K562 (cell line): Measurements from ENCODE around the gene SRPK2. TPM values are rescaled to one million over a fixed set of nuclear protein-coding genes. Genes with fewer than 3 reads are reported as not detected.

ENCODE experiments used
- EHMT2 ChIP-seq: fragments of 450-650 bp; IDR thresholded peaks from 2 replicates; pipeline ENCODE4 v1.6.1; 2018; ENCODE audit warnings: antibody characterized with exemption
- GTF2E2 ChIP-seq: fragments of 200-800 bp; sonication (Bioruptor generic); IDR thresholded peaks from 2 replicates; pipeline ENCODE4 v1.6.1; 2016; ENCODE audit warnings: missing genetic modification characterization, missing compliant biosample characterization
- KLF10 ChIP-seq: fragments of 250-450 bp; sonication (Bioruptor Pico); IDR thresholded peaks from 2 replicates; pipeline ENCODE4 v1.6.1; 2021; ENCODE audit warnings: matching md5 sums
- NFXL1 ChIP-seq: fragments of 450-650 bp; formaldehyde crosslinking; IDR thresholded peaks from 2 replicates; pipeline ENCODE4 v1.4.0; 2021; ENCODE audit warnings: mild to moderate bottlenecking
- polyA plus RNA-seq, 8 experiments: library from polyadenylated mRNA; depleted of rRNA in 4 of 8; stranded (reverse) in 5 of 8; unstranded in 3 of 8; fragments of >200 nt; fragmentation: Nextera tagmentation in 2 of 8; fragmentation: Illumina TruSeq in 1 of 8; extraction: Ambion mirVana in 2 of 8; extraction: Trizol in 1 of 8; gene quantifications; 2 replicates each; pipeline versions ENCODE4 v1.2.1 to v1.2.3, GENCODE V29; 2011 to 2014; ENCODE audit warnings: inconsistent platforms in 1 of 8, missing spikeins in 1 of 8
- total RNA-seq, 7 experiments: library from RNA; depleted of rRNA in 6 of 7; stranded (reverse); fragments of >200 nt in 6 of 7; fragmentation: Illumina TruSeq in 2 of 7; extraction: Trizol in 2 of 7; gene quantifications; 2 replicates each; pipeline versions ENCODE4 v1.2.1 to v1.2.3, GENCODE V29; 2011 to 2021; ENCODE audit warnings: low replicate concordance in 1 of 7
- TF ChIP-seq, protein P1 (sequence below): fragments of 450-650 bp; IDR thresholded peaks from 2 replicates; pipeline ENCODE4 v1.6.1; 2016; ENCODE audit warnings: mild to moderate bottlenecking, moderate library complexity
- TF ChIP-seq, protein P2 (sequence below): fragments of 250-450 bp; sonication (Bioruptor Pico); IDR thresholded peaks from 2 replicates; pipeline ENCODE4 v1.8.0; 2022; ENCODE audit warnings: inconsistent platforms, mild to moderate bottlenecking, moderate library complexity, borderline replicate concordance
- TF ChIP-seq, protein P3 (sequence below): fragments of 200-800 bp; sonication (Bioruptor generic); IDR thresholded peaks from 2 replicates; pipeline ENCODE4 v1.6.1; 2016; ENCODE audit warnings: missing genetic modification characterization, missing compliant biosample characterization

SRPK2 gene
- total and polyA plus RNA-seq, 9 of the 15 experiments (the other 6 are each of a cell fraction or from before 2014, with no cell fraction given), result 21.5 to 44.7 (median 33.3) TPM

DNA sequence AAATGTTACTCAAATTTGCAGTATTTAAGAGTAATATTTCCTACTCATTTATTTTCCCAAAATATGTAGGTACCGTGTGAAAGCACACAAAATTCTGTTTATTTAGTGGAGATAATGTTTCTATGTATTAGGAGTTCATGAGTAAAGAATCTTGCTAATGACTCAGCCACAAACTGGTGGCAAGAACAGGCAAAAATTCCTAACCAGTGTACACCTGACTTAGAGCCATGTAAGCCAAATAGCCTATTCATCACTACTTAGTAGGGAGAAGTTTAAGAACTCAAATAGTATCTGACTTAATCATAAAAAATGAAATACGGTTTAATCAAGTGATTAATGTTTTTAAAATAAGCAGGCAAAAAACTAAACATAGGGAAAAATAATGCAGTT lies 169.0 kb downstream of the SRPK2 start (continued):
- TF ChIP-seq, protein P1, sequence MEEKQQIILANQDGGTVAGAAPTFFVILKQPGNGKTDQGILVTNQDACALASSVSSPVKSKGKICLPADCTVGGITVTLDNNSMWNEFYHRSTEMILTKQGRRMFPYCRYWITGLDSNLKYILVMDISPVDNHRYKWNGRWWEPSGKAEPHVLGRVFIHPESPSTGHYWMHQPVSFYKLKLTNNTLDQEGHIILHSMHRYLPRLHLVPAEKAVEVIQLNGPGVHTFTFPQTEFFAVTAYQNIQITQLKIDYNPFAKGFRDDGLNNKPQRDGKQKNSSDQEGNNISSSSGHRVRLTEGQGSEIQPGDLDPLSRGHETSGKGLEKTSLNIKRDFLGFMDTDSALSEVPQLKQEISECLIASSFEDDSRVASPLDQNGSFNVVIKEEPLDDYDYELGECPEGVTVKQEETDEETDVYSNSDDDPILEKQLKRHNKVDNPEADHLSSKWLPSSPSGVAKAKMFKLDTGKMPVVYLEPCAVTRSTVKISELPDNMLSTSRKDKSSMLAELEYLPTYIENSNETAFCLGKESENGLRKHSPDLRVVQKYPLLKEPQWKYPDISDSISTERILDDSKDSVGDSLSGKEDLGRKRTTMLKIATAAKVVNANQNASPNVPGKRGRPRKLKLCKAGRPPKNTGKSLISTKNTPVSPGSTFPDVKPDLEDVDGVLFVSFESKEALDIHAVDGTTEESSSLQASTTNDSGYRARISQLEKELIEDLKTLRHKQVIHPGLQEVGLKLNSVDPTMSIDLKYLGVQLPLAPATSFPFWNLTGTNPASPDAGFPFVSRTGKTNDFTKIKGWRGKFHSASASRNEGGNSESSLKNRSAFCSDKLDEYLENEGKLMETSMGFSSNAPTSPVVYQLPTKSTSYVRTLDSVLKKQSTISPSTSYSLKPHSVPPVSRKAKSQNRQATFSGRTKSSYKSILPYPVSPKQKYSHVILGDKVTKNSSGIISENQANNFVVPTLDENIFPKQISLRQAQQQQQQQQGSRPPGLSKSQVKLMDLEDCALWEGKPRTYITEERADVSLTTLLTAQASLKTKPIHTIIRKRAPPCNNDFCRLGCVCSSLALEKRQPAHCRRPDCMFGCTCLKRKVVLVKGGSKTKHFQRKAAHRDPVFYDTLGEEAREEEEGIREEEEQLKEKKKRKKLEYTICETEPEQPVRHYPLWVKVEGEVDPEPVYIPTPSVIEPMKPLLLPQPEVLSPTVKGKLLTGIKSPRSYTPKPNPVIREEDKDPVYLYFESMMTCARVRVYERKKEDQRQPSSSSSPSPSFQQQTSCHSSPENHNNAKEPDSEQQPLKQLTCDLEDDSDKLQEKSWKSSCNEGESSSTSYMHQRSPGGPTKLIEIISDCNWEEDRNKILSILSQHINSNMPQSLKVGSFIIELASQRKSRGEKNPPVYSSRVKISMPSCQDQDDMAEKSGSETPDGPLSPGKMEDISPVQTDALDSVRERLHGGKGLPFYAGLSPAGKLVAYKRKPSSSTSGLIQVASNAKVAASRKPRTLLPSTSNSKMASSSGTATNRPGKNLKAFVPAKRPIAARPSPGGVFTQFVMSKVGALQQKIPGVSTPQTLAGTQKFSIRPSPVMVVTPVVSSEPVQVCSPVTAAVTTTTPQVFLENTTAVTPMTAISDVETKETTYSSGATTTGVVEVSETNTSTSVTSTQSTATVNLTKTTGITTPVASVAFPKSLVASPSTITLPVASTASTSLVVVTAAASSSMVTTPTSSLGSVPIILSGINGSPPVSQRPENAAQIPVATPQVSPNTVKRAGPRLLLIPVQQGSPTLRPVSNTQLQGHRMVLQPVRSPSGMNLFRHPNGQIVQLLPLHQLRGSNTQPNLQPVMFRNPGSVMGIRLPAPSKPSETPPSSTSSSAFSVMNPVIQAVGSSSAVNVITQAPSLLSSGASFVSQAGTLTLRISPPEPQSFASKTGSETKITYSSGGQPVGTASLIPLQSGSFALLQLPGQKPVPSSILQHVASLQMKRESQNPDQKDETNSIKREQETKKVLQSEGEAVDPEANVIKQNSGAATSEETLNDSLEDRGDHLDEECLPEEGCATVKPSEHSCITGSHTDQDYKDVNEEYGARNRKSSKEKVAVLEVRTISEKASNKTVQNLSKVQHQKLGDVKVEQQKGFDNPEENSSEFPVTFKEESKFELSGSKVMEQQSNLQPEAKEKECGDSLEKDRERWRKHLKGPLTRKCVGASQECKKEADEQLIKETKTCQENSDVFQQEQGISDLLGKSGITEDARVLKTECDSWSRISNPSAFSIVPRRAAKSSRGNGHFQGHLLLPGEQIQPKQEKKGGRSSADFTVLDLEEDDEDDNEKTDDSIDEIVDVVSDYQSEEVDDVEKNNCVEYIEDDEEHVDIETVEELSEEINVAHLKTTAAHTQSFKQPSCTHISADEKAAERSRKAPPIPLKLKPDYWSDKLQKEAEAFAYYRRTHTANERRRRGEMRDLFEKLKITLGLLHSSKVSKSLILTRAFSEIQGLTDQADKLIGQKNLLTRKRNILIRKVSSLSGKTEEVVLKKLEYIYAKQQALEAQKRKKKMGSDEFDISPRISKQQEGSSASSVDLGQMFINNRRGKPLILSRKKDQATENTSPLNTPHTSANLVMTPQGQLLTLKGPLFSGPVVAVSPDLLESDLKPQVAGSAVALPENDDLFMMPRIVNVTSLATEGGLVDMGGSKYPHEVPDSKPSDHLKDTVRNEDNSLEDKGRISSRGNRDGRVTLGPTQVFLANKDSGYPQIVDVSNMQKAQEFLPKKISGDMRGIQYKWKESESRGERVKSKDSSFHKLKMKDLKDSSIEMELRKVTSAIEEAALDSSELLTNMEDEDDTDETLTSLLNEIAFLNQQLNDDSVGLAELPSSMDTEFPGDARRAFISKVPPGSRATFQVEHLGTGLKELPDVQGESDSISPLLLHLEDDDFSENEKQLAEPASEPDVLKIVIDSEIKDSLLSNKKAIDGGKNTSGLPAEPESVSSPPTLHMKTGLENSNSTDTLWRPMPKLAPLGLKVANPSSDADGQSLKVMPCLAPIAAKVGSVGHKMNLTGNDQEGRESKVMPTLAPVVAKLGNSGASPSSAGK, result no peak
- no peak for TF ChIP-seq GTF2E2 (tag)
- TF ChIP-seq KLF10 (CRISPR knock-in tag), result no peak
- TF ChIP-seq EHMT2, result no peak
- TF ChIP-seq NFXL1 (CRISPR knock-in tag), result no peak
- TF ChIP-seq, protein P2, sequence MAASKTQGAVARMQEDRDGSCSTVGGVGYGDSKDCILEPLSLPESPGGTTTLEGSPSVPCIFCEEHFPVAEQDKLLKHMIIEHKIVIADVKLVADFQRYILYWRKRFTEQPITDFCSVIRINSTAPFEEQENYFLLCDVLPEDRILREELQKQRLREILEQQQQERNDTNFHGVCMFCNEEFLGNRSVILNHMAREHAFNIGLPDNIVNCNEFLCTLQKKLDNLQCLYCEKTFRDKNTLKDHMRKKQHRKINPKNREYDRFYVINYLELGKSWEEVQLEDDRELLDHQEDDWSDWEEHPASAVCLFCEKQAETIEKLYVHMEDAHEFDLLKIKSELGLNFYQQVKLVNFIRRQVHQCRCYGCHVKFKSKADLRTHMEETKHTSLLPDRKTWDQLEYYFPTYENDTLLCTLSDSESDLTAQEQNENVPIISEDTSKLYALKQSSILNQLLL (CRISPR knock-in tag), result no peak
- TF ChIP-seq, protein P3, sequence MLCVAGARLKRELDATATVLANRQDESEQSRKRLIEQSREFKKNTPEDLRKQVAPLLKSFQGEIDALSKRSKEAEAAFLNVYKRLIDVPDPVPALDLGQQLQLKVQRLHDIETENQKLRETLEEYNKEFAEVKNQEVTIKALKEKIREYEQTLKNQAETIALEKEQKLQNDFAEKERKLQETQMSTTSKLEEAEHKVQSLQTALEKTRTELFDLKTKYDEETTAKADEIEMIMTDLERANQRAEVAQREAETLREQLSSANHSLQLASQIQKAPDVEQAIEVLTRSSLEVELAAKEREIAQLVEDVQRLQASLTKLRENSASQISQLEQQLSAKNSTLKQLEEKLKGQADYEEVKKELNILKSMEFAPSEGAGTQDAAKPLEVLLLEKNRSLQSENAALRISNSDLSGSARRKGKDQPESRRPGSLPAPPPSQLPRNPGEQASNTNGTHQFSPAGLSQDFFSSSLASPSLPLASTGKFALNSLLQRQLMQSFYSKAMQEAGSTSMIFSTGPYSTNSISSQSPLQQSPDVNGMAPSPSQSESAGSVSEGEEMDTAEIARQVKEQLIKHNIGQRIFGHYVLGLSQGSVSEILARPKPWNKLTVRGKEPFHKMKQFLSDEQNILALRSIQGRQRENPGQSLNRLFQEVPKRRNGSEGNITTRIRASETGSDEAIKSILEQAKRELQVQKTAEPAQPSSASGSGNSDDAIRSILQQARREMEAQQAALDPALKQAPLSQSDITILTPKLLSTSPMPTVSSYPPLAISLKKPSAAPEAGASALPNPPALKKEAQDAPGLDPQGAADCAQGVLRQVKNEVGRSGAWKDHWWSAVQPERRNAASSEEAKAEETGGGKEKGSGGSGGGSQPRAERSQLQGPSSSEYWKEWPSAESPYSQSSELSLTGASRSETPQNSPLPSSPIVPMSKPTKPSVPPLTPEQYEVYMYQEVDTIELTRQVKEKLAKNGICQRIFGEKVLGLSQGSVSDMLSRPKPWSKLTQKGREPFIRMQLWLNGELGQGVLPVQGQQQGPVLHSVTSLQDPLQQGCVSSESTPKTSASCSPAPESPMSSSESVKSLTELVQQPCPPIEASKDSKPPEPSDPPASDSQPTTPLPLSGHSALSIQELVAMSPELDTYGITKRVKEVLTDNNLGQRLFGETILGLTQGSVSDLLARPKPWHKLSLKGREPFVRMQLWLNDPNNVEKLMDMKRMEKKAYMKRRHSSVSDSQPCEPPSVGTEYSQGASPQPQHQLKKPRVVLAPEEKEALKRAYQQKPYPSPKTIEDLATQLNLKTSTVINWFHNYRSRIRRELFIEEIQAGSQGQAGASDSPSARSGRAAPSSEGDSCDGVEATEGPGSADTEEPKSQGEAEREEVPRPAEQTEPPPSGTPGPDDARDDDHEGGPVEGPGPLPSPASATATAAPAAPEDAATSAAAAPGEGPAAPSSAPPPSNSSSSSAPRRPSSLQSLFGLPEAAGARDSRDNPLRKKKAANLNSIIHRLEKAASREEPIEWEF, result no peak
- TF ChIP-seq, all 486 proteins: peak for 0
